HepG2 (cell line): Measurements from ENCODE around the gene ALX4. TPM values are rescaled to one million over a fixed set of nuclear protein-coding genes. Genes with fewer than 3 reads are reported as not detected.

Experiments
- ATAC-seq: fragments of 200-7000 bp; cut with Tn5 transposase; 3 replicates; pipeline ENCODE4 v1.9.1; 2020; ENCODE audit warnings: mild to moderate bottlenecking, moderate library complexity
- BruUV-seq: library from RNA; stranded (reverse); fragments of 400-500 nt; replicated peaks from 2 replicates; lab custom pipeline; 2021; lab: Mats Ljungman, UMichigan
- CTCF ChIA-PET: fragments of 300-600 bp; formaldehyde crosslinking; extraction: SDS; loops from one replicate; lab custom pipeline; 2021; ENCODE audit warnings: low total read pairs, inconsistent platforms, low intra/inter-chr PET ratio; lab: Yijun Ruan, JAX
- POLR2A ChIA-PET: fragments of 350-600 bp; sonication (Branson Sonifier 250); formaldehyde crosslinking; loops from one replicate; lab custom pipeline; 2020; ENCODE audit warnings: antibody characterized with exemption, inconsistent platforms; lab: Yijun Ruan, JAX
- DNase-seq: peaks from one replicate; pipeline ENCODE4 v3.0.0-alpha.2; 2015; ENCODE audit warnings: low spot score
- FAIRE-seq: peaks from 3 replicates; lab custom pipeline; 2011; peaks lifted over from hg19 to GRCh38; lab: Jason Lieb, UNC
- H2AFZ ChIP-seq: one replicate; pipeline ENCODE4 v1.6.1; 2011; ENCODE audit warnings: low read length, inconsistent platforms
- H3K27ac ChIP-seq: fragments of 300-600 bp; 3 replicates; pipeline ENCODE4 v1.8.0; 2011; ENCODE audit warnings: mixed run types, mild to moderate bottlenecking, mixed read lengths, low read length, inconsistent platforms; ENCODE audit not compliant: insufficient read depth; ENCODE audit errors: extremely low read length
- H3K27me3 ChIP-seq, 2 experiments: fragments of 200-600 bp in 1 of 2; 2 replicates in 1 of 2; 3 replicates in 1 of 2; pipeline versions ENCODE4 v1.6.0 to v1.8.0; 2011; ENCODE audit warnings: low read length in 2 of 2, mild to moderate bottlenecking in 2 of 2, moderate library complexity in 2 of 2, inconsistent platforms in 1 of 2; ENCODE audit not compliant: insufficient read depth in 2 of 2, control insufficient read depth in 1 of 2
- H3K36me3 ChIP-seq, 2 experiments: fragments of 200-600 bp in 1 of 2; replicated peaks in 1 of 2; 2 replicates in 1 of 2; 3 replicates in 1 of 2; pipeline versions ENCODE4 v1.5.1 to v1.8.0; 2011; ENCODE audit warnings: low read length in 2 of 2, inconsistent platforms in 1 of 2; ENCODE audit not compliant: insufficient read depth in 2 of 2, control insufficient read depth in 1 of 2
- H3K4me1 ChIP-seq: 2 replicates; pipeline ENCODE4 v1.5.1; 2012; ENCODE audit warnings: low read length, inconsistent platforms; ENCODE audit not compliant: insufficient read depth
- H3K4me2 ChIP-seq: 2 replicates; pipeline ENCODE4 v1.6.0; 2011; ENCODE audit warnings: low read depth, low read length, inconsistent platforms
- H3K4me3 ChIP-seq, 3 experiments: fragments of 200-600 bp in 1 of 3; sonication (generic), shearing (Covaris generic) in 1 of 3; replicated peaks in 1 of 3; 2 replicates each; pipeline ENCODE4 v1.5.1; 2011 to 2016; ENCODE audit warnings: low read length in 3 of 3, inconsistent platforms in 2 of 3, low read depth in 2 of 3, mild to moderate bottlenecking in 2 of 3, control low read depth in 1 of 3, mixed read lengths in 1 of 3; ENCODE audit not compliant: insufficient read depth in 1 of 3
- H3K79me2 ChIP-seq: one replicate; pipeline ENCODE4 v1.6.1; 2011; ENCODE audit warnings: low read length, inconsistent platforms; ENCODE audit not compliant: insufficient read depth
- H3K9ac ChIP-seq: 2 replicates; pipeline ENCODE4 v1.6.0; 2011; ENCODE audit warnings: mild to moderate bottlenecking, low read depth, low read length, inconsistent platforms; ENCODE audit not compliant: insufficient read depth
- H3K9me3 ChIP-seq: 2 replicates; pipeline ENCODE4 v1.5.1; 2012; ENCODE audit warnings: mild to moderate bottlenecking, low read length
- H4K20me1 ChIP-seq: 2 replicates; pipeline ENCODE4 v1.6.0; 2011; ENCODE audit warnings: inconsistent platforms, mild to moderate bottlenecking, low read length, moderate library complexity; ENCODE audit not compliant: insufficient read depth
- SOX6 ChIP-seq, 2 experiments: fragments of 450-650 bp in 1 of 2; sonication (generic) in 1 of 2; formaldehyde crosslinking in 1 of 2; IDR thresholded peaks; 2 replicates each; pipeline versions ENCODE4 v1.4.0 to v1.6.1; 2017 to 2020; ENCODE audit warnings: antibody characterized with exemption in 1 of 2, mild to moderate bottlenecking in 1 of 2, missing genetic modification reagents in 1 of 2
- USF2 ChIP-seq, 2 experiments: sonication (generic) in 1 of 2; formaldehyde crosslinking in 1 of 2; IDR thresholded peaks; 2 replicates each; pipeline versions ENCODE4 v1.5.1 to v1.6.1; 2011 to 2020; ENCODE audit warnings: borderline replicate concordance in 1 of 2, low read depth in 1 of 2, low read length in 1 of 2, mild to moderate bottlenecking in 1 of 2, missing genetic modification reagents in 1 of 2, moderate library complexity in 1 of 2
- ZNF629 ChIP-seq: sonication (generic); formaldehyde crosslinking; conservative IDR thresholded peaks from 2 replicates; pipeline ENCODE4 v1.5.0; 2020; ENCODE audit warnings: missing genetic modification reagents
- WGBS: methylation state at CpG from one replicate; pipeline ENCODE4 v1.1.6; 2017; ENCODE audit warnings: low lambda C conversion rate; 5-methylcytosine and 5-hydroxymethylcytosine counted together
- in situ Hi-C: cut with HindIII; loops from 2 replicates; pipeline ENCODE4 v1.10.0; 2017; ENCODE audit warnings: low pct_unique_long_range_greater_than_20kb; ENCODE audit not compliant: extremely low pct_ligation_motif_present
- intact Hi-C: fragments of 100-400 bp; cut with micrococcal nuclease; formaldehyde crosslinking; loops from one replicate; pipeline ENCODE4 v1.10.0; 2022; ENCODE audit not compliant: unreplicated experiment
- polyA plus RNA-seq, 8 experiments: library from polyadenylated mRNA; depleted of rRNA in 3 of 8; stranded (reverse) in 7 of 8; unstranded in 1 of 8; fragments of >200 nt; fragmentation: Illumina TruSeq in 4 of 8; extraction: Trizol in 4 of 8; gene quantifications; 2 replicates each; pipeline versions ENCODE4 v1.2.1 to v1.2.3, GENCODE V29; 2011 to 2016; ENCODE audit warnings: low read depth in 4 of 8, missing spikeins in 1 of 8, mixed read lengths in 1 of 8; ENCODE audit not compliant: insufficient read depth in 1 of 8
- total RNA-seq, 5 experiments: library from RNA; depleted of rRNA; stranded (reverse); fragments of >200 nt; fragmentation: Illumina TruSeq; extraction: Trizol; gene quantifications; 2 replicates each; pipeline ENCODE4 v1.2.3, GENCODE V29; 2016; ENCODE audit warnings: low read depth in 1 of 5
- TF ChIP-seq, protein P1 (sequence below): sonication (generic); formaldehyde crosslinking; IDR thresholded peaks from 2 replicates; pipeline ENCODE4 v1.4.0; 2020; ENCODE audit warnings: missing genetic modification reagents
- TF ChIP-seq, protein P2 (sequence below): sonication (generic); formaldehyde crosslinking; conservative IDR thresholded peaks from 2 replicates; pipeline ENCODE4 v1.4.0; 2020; ENCODE audit warnings: mild to moderate bottlenecking, missing genetic modification reagents, moderate library complexity

Gene ALX4
- total and polyA plus RNA-seq, 2 of the 13 experiments (the other 11 are each of a cell fraction or from before 2014, with no cell fraction given): not detected

DNA sequence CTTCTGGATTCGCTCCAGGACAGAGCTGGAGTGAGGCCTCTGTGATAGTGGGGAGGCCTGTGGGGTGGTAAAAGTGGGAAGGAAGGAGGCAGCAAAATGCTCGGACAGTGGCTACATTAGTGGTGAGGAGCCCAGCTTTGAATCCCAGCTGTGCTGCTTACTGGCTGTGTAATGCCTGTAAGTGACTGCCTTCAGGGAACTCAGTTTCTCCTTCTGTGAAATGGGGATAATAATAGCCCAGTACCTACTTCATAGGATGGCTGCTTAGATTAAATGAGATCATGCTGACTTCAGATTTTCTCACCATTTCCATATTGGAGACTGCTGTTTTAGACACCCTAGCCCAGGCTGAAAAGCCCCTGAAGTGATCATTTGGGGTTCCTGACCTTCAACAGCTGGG, 8.4 kb upstream of the ALX4 start:
- in situ Hi-C loops: loop anchor here (25.0 kb wide), 2 partner anchors 94 to 569 kb away; no protein-coding TSS in a partner anchor
- DNase-seq: no peak
- no peak overlapping the region for H3K27ac ChIP-seq
- BruUV-seq: no TSS peak
- H3K36me3 ChIP-seq: no peaks in the 10 kb centered on the region
- 0 out of 2 replicates have a peak, but pooled peaks cover 2% of the 10 kb centered on the region for H4K20me1 ChIP-seq
- FAIRE-seq: no peak
- CTCF ChIA-PET: no interaction called here
- H3K9me3 ChIP-seq: no peaks in the 10 kb centered on the region
- no peak for TF ChIP-seq USF2 (IDR thresholded peaks at IDR 0.05; ENCODE audit: low read depth, low read length)
- TF ChIP-seq USF2 (CRISPR knock-in tag; IDR thresholded peaks at IDR 0.05; ENCODE audit: borderline replicate concordance): no peak
- TF ChIP-seq ZNF629 (CRISPR knock-in tag): peak; percentile 44; the same call in 1 of the 2 replicates
- peaks cover 17% of the 10 kb centered on the region for H3K4me1 ChIP-seq
- no peak overlapping the region for H2AFZ ChIP-seq
- intact Hi-C loops: no loop called here
- no peak for ATAC-seq
- no peak overlapping the region for H3K4me2 ChIP-seq
- H3K79me2 ChIP-seq: no peaks in the 10 kb centered on the region
- H3K4me3 ChIP-seq: no peak overlapping the region
- H3K27me3 ChIP-seq: peaks cover 15 to 96% of the 10 kb centered on the region in 2 experiments
- WGBS: 0% methylated on average over 2 of the region's 2 CpGs
- no peak overlapping the region for H3K9ac ChIP-seq
- POLR2A ChIA-PET: no interaction called here

- peak; percentile 44 for ATAC-seq
- Histone ChIP-seq H3K4me2 (peak overlapping the region; percentile 58), H4K20me1 (0 out of 2 replicates have a peak, but pooled peaks cover 2% of the 10 kb centered on the region), H3K79me2 (no peaks in the 10 kb centered on the region), H3K4me3 (peak overlapping the region in 1 of 3 experiments; percentile 46; a peak in 2 of 6 replicates), H3K27ac (no peak overlapping the region), H3K9ac (no peak overlapping the region), H3K27me3 (peaks cover 15 to 93% of the 10 kb centered on the region in 2 experiments), H2AFZ (no peak overlapping the region), H3K9me3 (no peaks in the 10 kb centered on the region), H3K4me1 (peaks cover 17% of the 10 kb centered on the region), H3K36me3 (no peaks in the 10 kb centered on the region)
- ChIA-PET CTCF (no interaction called here), POLR2A (no interaction called here)
- in situ Hi-C loops: loop anchor here (25.0 kb wide), 2 partner anchors 96 to 571 kb away; no protein-coding TSS in a partner anchor
- no TSS peak for BruUV-seq
- WGBS: 9% methylated on average over 16 of the region's 44 CpGs
- intact Hi-C loops: no loop called here
- no peak for DNase-seq
- no peak for FAIRE-seq
- TF ChIP-seq, protein P1, sequence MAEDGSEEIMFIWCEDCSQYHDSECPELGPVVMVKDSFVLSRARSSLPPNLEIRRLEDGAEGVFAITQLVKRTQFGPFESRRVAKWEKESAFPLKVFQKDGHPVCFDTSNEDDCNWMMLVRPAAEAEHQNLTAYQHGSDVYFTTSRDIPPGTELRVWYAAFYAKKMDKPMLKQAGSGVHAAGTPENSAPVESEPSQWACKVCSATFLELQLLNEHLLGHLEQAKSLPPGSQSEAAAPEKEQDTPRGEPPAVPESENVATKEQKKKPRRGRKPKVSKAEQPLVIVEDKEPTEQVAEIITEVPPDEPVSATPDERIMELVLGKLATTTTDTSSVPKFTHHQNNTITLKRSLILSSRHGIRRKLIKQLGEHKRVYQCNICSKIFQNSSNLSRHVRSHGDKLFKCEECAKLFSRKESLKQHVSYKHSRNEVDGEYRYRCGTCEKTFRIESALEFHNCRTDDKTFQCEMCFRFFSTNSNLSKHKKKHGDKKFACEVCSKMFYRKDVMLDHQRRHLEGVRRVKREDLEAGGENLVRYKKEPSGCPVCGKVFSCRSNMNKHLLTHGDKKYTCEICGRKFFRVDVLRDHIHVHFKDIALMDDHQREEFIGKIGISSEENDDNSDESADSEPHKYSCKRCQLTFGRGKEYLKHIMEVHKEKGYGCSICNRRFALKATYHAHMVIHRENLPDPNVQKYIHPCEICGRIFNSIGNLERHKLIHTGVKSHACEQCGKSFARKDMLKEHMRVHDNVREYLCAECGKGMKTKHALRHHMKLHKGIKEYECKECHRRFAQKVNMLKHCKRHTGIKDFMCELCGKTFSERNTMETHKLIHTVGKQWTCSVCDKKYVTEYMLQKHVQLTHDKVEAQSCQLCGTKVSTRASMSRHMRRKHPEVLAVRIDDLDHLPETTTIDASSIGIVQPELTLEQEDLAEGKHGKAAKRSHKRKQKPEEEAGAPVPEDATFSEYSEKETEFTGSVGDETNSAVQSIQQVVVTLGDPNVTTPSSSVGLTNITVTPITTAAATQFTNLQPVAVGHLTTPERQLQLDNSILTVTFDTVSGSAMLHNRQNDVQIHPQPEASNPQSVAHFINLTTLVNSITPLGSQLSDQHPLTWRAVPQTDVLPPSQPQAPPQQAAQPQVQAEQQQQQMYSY (CRISPR knock-in tag): peak; percentile 38; the same call in 1 of the 2 replicates
- TF ChIP-seq, protein P2, sequence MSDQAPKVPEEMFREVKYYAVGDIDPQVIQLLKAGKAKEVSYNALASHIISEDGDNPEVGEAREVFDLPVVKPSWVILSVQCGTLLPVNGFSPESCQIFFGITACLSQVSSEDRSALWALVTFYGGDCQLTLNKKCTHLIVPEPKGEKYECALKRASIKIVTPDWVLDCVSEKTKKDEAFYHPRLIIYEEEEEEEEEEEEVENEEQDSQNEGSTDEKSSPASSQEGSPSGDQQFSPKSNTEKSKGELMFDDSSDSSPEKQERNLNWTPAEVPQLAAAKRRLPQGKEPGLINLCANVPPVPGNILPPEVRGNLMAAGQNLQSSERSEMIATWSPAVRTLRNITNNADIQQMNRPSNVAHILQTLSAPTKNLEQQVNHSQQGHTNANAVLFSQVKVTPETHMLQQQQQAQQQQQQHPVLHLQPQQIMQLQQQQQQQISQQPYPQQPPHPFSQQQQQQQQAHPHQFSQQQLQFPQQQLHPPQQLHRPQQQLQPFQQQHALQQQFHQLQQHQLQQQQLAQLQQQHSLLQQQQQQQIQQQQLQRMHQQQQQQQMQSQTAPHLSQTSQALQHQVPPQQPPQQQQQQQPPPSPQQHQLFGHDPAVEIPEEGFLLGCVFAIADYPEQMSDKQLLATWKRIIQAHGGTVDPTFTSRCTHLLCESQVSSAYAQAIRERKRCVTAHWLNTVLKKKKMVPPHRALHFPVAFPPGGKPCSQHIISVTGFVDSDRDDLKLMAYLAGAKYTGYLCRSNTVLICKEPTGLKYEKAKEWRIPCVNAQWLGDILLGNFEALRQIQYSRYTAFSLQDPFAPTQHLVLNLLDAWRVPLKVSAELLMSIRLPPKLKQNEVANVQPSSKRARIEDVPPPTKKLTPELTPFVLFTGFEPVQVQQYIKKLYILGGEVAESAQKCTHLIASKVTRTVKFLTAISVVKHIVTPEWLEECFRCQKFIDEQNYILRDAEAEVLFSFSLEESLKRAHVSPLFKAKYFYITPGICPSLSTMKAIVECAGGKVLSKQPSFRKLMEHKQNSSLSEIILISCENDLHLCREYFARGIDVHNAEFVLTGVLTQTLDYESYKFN (CRISPR knock-in tag): no peak
- TF ChIP-seq SOX6 (IDR thresholded peaks at IDR 0.05) (no peak), SOX6 (CRISPR knock-in tag; IDR thresholded peaks at IDR 0.05) (no peak)
Observed at GRCh38 chr11:44316659-44317240, 6.8 kb upstream of the ALX4 start.
